ENCODE measurements around the gene CACUL1.

The CACUL1 gene

DNA sequence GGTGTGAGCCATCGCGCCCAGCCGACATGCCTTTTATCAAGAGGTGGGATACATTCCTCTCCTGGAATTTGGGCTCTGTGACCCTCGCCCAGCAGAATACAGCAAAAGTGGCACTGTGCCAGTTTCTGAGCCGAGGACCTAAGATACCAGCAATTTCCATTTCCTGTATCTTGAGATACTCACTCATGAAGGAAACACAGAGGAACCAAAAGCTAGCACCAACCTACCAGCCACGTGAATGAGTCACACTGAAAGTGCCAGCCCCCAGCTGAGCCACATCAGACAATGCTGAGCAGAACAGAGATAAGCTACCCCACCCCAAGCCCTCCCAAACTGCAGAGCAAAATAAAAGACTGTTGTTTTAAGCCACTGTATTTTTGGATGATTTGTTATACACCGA is 56.3 kb downstream of the CACUL1 start:
- Histone ChIP-seq H3K14ac (ENCODE audit: low read length) (no peak overlapping the region), H2BK12ac (ENCODE audit: low read length) (no peak overlapping the region), H3K27me3 (ENCODE audit: insufficient read depth, low read length) (no peaks in the 10 kb centered on the region), H3K4me1 (ENCODE audit: control insufficient read depth in 1 of 2, insufficient read depth in 2 of 2, low read length in 2 of 2) (peaks cover 0 to 6% of the 10 kb centered on the region in 2 experiments), H3K18ac (ENCODE audit: low read length) (no peak overlapping the region), H3K9me3 (ENCODE audit: insufficient read depth, low read depth, low read length) (no peaks in the 10 kb centered on the region), H3K79me1 (ENCODE audit: low read length) (no peaks in the 10 kb centered on the region), H2AFZ (ENCODE audit: insufficient read depth, low read length, poor library complexity) (no peak overlapping the region), H3K9ac (ENCODE audit: low read length) (no peak overlapping the region), H4K12ac (ENCODE audit: low read depth, low read length) (no peak overlapping the region), H2BK120ac (ENCODE audit: insufficient read depth, low read length, poor library complexity) (no peak overlapping the region), H3K4ac (ENCODE audit: low read depth, low read length) (no peak overlapping the region), H3K36me3 (ENCODE audit: control insufficient read depth in 1 of 2, insufficient read depth in 2 of 2, low read length in 2 of 2) (peaks cover 2 to 3% of the 10 kb centered on the region in 2 experiments), H4K91ac (ENCODE audit: low read depth, low read length) (no peak overlapping the region), H3K4me2 (ENCODE audit: low read length) (peak overlapping the region; percentile 33), H4K8ac (ENCODE audit: low read depth, low read length) (no peak overlapping the region), H2BK5ac (ENCODE audit: low read depth, low read length, poor library complexity) (no peak overlapping the region), H3K4me3 (ENCODE audit: low read depth, low read length) (no peak overlapping the region), H3K23ac (ENCODE audit: low read length) (no peak overlapping the region), H3K79me2 (ENCODE audit: control insufficient read depth, insufficient read depth, low read length, poor library complexity) (no peaks in the 10 kb centered on the region), H2AK5ac (ENCODE audit: low read length) (no peak overlapping the region), H3K27ac (ENCODE audit: low read depth, low read length) (no peak overlapping the region)
- no CpG with 5 or more reads among the region's 7 CpGs for WGBS (ENCODE audit: extremely low coverage, insufficient coverage, insufficient read length)
- DNase-seq, result no peak

DNA sequence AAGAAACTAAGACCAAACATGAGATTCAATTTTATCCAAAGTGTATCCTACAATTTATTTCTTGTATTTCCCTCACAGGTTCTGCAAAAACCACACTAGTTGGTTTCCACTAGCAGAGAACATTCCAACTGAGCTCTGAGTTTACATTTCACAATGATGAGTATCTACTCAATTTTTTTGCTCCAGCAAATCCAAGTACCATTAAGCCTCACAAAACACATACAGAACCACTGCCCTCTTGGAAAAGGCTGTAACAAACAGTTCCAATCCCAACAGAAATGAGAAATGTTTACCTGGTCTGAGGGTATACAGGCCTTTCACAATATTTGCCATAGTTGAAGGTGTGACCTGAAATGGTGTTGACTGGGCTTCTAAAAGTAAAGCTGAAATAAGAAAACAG is 59.9 kb downstream of the CACUL1 start:
- no peaks in the 10 kb centered on the region for H3K9me3 ChIP-seq (ENCODE audit: insufficient read depth, low read depth, low read length)
- H3K18ac ChIP-seq (ENCODE audit: low read length), result no peak overlapping the region
- no peak overlapping the region for H3K23ac ChIP-seq (ENCODE audit: low read length)
- no peak overlapping the region for H2BK5ac ChIP-seq (ENCODE audit: low read depth, low read length, poor library complexity)
- no peak for DNase-seq
- peaks cover 4 to 5% of the 10 kb centered on the region in 2 experiments for H3K36me3 ChIP-seq (ENCODE audit: control insufficient read depth in 1 of 2, insufficient read depth in 2 of 2, low read length in 2 of 2)
- H2AFZ ChIP-seq (ENCODE audit: insufficient read depth, low read length, poor library complexity), result no peak overlapping the region
- peaks cover 0 to 2% of the 10 kb centered on the region in 2 experiments for H3K4me1 ChIP-seq (ENCODE audit: control insufficient read depth in 1 of 2, insufficient read depth in 2 of 2, low read length in 2 of 2)
- no peak overlapping the region for H3K4me3 ChIP-seq (ENCODE audit: low read depth, low read length)
- no peaks in the 10 kb centered on the region for H3K79me2 ChIP-seq (ENCODE audit: control insufficient read depth, insufficient read depth, low read length, poor library complexity)
- no peak overlapping the region for H4K91ac ChIP-seq (ENCODE audit: low read depth, low read length)
- H4K12ac ChIP-seq (ENCODE audit: low read depth, low read length), result no peak overlapping the region
- no peak overlapping the region for H2BK120ac ChIP-seq (ENCODE audit: insufficient read depth, low read length, poor library complexity)
- H3K27me3 ChIP-seq (ENCODE audit: insufficient read depth, low read length), result no peaks in the 10 kb centered on the region
- H3K79me1 ChIP-seq (ENCODE audit: low read length), result no peaks in the 10 kb centered on the region
- H3K9ac ChIP-seq (ENCODE audit: low read length), result no peak overlapping the region
- no peak overlapping the region for H3K14ac ChIP-seq (ENCODE audit: low read length)
- no peak overlapping the region for H3K4ac ChIP-seq (ENCODE audit: low read depth, low read length)
- no peak overlapping the region for H3K4me2 ChIP-seq (ENCODE audit: low read length)
- H2AK5ac ChIP-seq (ENCODE audit: low read length), result no peak overlapping the region
- H4K8ac ChIP-seq (ENCODE audit: low read depth, low read length), result no peak overlapping the region
- no peak overlapping the region for H2BK12ac ChIP-seq (ENCODE audit: low read length)
- H3K27ac ChIP-seq (ENCODE audit: low read depth, low read length), result no peak overlapping the region

DNA sequence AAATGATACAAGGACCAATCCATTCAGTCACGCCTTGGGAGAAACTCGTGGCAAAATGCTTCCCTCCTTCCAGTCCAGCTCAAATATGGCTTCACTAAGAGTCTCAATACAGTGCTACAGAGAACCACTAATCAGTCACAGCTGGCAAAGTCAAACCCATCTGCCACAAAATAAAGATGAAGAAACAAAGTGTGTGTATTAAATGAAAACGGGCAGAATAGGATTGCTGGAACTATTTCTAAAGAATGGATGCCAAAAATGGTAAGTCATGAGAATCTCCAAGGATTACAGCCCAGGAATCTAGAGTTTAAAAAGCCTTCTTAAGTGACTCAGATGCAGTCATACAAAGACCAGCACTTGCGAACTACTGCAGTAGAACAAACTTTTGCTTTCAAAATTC is 61.9 kb downstream of the CACUL1 start:
- Histone ChIP-seq H4K8ac (ENCODE audit: low read depth, low read length) (no peak overlapping the region), H2AFZ (ENCODE audit: insufficient read depth, low read length, poor library complexity) (no peak overlapping the region), H3K27ac (ENCODE audit: low read depth, low read length) (no peak overlapping the region), H3K27me3 (ENCODE audit: insufficient read depth, low read length) (no peaks in the 10 kb centered on the region), H3K4me2 (ENCODE audit: low read length) (no peak overlapping the region), H4K12ac (ENCODE audit: low read depth, low read length) (no peak overlapping the region), H3K4ac (ENCODE audit: low read depth, low read length) (no peak overlapping the region), H3K9ac (ENCODE audit: low read length) (no peak overlapping the region), H3K79me1 (ENCODE audit: low read length) (no peaks in the 10 kb centered on the region), H3K79me2 (ENCODE audit: control insufficient read depth, insufficient read depth, low read length, poor library complexity) (no peaks in the 10 kb centered on the region), H2BK120ac (ENCODE audit: insufficient read depth, low read length, poor library complexity) (no peak overlapping the region), H2BK12ac (ENCODE audit: low read length) (no peak overlapping the region), H3K9me3 (ENCODE audit: insufficient read depth, low read depth, low read length) (no peaks in the 10 kb centered on the region), H3K4me3 (ENCODE audit: low read depth, low read length) (no peak overlapping the region), H3K4me1 (ENCODE audit: control insufficient read depth in 1 of 2, insufficient read depth in 2 of 2, low read length in 2 of 2) (no peaks in the 10 kb centered on the region), H3K14ac (ENCODE audit: low read length) (no peak overlapping the region), H3K36me3 (ENCODE audit: control insufficient read depth in 1 of 2, insufficient read depth in 2 of 2, low read length in 2 of 2) (peaks cover 5 to 8% of the 10 kb centered on the region in 2 experiments), H4K91ac (ENCODE audit: low read depth, low read length) (no peak overlapping the region), H3K23ac (ENCODE audit: low read length) (peak overlapping the region; percentile 80), H2BK5ac (ENCODE audit: low read depth, low read length, poor library complexity) (no peak overlapping the region), H2AK5ac (ENCODE audit: low read length) (no peak overlapping the region), H3K18ac (ENCODE audit: low read length) (no peak overlapping the region)
- no CpG with 5 or more reads among the region's 4 CpGs for WGBS (ENCODE audit: extremely low coverage, insufficient coverage, insufficient read length)
- peak in 1 of 2 donors; percentile 29 for DNase-seq

- H3K79me1 ChIP-seq (ENCODE audit: low read length), result no peaks in the 10 kb centered on the region
- no peak overlapping the region for H2BK5ac ChIP-seq (ENCODE audit: low read depth, low read length, poor library complexity)
- H3K23ac ChIP-seq (ENCODE audit: low read length), result no peak overlapping the region
- no peak for DNase-seq
- no peak overlapping the region for H2BK12ac ChIP-seq (ENCODE audit: low read length)
- H2BK120ac ChIP-seq (ENCODE audit: insufficient read depth, low read length, poor library complexity), result no peak overlapping the region
- H4K91ac ChIP-seq (ENCODE audit: low read depth, low read length), result no peak overlapping the region
- H3K79me2 ChIP-seq (ENCODE audit: control insufficient read depth, insufficient read depth, low read length, poor library complexity), result no peaks in the 10 kb centered on the region
- no peak overlapping the region for H3K18ac ChIP-seq (ENCODE audit: low read length)
- H3K36me3 ChIP-seq (ENCODE audit: control insufficient read depth in 1 of 2, insufficient read depth in 2 of 2, low read length in 2 of 2), result peaks cover 7 to 19% of the 10 kb centered on the region in 2 experiments
- no peak overlapping the region for H3K27ac ChIP-seq (ENCODE audit: low read depth, low read length)
- no peak overlapping the region for H3K4ac ChIP-seq (ENCODE audit: low read depth, low read length)
- H2AK5ac ChIP-seq (ENCODE audit: low read length), result no peak overlapping the region
- H3K27me3 ChIP-seq (ENCODE audit: insufficient read depth, low read length), result no peaks in the 10 kb centered on the region
- no peak overlapping the region for H2AFZ ChIP-seq (ENCODE audit: insufficient read depth, low read length, poor library complexity)
- no peak overlapping the region for H3K4me3 ChIP-seq (ENCODE audit: low read depth, low read length)
- H3K4me2 ChIP-seq (ENCODE audit: low read length), result no peak overlapping the region
- WGBS (ENCODE audit: extremely low coverage, insufficient coverage, insufficient read length), result no CpG with 5 or more reads among the region's 4 CpGs
- H4K12ac ChIP-seq (ENCODE audit: low read depth, low read length), result no peak overlapping the region
- no peaks in the 10 kb centered on the region for H3K9me3 ChIP-seq (ENCODE audit: insufficient read depth, low read depth, low read length)
- no peak overlapping the region for H3K14ac ChIP-seq (ENCODE audit: low read length)
- no peak overlapping the region for H4K8ac ChIP-seq (ENCODE audit: low read depth, low read length)
- no peak overlapping the region for H3K9ac ChIP-seq (ENCODE audit: low read length)
- no peaks in the 10 kb centered on the region for H3K4me1 ChIP-seq (ENCODE audit: control insufficient read depth in 1 of 2, insufficient read depth in 2 of 2, low read length in 2 of 2)
Measured at GRCh38 chr10:118689070-118689858, 65.5 kb downstream of the CACUL1 start.

All from trophoblast cell (in vitro differentiated cells and primary cell).